ENCODE measurements around the gene DDX3Y. TPM values are rescaled to one million over a fixed set of nuclear protein-coding genes. Genes with fewer than 3 reads are reported as not detected.

The DDX3Y gene
- not detected for total RNA-seq

GRCh38 chrY:12904618-12905516 is at the start of gene DDX3Y:
Gene DDX3Y, plus strand, starts transcription at chrY:12904868. Its CDS starts 69 bp downstream, at chrY:12904937.
- TF ChIP-seq, protein P1, sequence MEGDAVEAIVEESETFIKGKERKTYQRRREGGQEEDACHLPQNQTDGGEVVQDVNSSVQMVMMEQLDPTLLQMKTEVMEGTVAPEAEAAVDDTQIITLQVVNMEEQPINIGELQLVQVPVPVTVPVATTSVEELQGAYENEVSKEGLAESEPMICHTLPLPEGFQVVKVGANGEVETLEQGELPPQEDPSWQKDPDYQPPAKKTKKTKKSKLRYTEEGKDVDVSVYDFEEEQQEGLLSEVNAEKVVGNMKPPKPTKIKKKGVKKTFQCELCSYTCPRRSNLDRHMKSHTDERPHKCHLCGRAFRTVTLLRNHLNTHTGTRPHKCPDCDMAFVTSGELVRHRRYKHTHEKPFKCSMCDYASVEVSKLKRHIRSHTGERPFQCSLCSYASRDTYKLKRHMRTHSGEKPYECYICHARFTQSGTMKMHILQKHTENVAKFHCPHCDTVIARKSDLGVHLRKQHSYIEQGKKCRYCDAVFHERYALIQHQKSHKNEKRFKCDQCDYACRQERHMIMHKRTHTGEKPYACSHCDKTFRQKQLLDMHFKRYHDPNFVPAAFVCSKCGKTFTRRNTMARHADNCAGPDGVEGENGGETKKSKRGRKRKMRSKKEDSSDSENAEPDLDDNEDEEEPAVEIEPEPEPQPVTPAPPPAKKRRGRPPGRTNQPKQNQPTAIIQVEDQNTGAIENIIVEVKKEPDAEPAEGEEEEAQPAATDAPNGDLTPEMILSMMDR (IDR thresholded peaks at IDR 0.05), result no peak
- Histone ChIP-seq H3K4me3 (no peak within 1 kb of the TSS), H3K27ac (no peak within 1 kb of the TSS), H3K9me3 (no peaks in the 10 kb centered on the region), H3K27me3 (no peaks in the 10 kb centered on the region), H3K4me1 (no peaks in the 10 kb centered on the region), H3K36me3 (no peaks in the 10 kb centered on the region)
- DNase-seq, result no peak
- intact Hi-C loops (cut with DNase I; ENCODE audit: low total_unique reads), result no loop called here

GRCh38 chrY:12855791-12856275 is 48.8 kb upstream of the DDX3Y start:
- H3K36me3 ChIP-seq, result no peaks in the 10 kb centered on the region
- intact Hi-C loops (cut with DNase I; ENCODE audit: low total_unique reads), result no loop called here
- no peak overlapping the region for H3K27ac ChIP-seq
- no peaks in the 10 kb centered on the region for H3K4me1 ChIP-seq
- H3K9me3 ChIP-seq, result no peaks in the 10 kb centered on the region
- H3K27me3 ChIP-seq, result no peaks in the 10 kb centered on the region
- DNase-seq, result no peak
- H3K4me3 ChIP-seq, result no peak overlapping the region
- TF ChIP-seq, protein P1 (IDR thresholded peaks at IDR 0.05), result no peak
- TF ChIP-seq POLR2A (IDR thresholded peaks at IDR 0.05), result no peak

- no peaks in the 10 kb centered on the region for H3K36me3 ChIP-seq
- no peaks in the 10 kb centered on the region for H3K27me3 ChIP-seq
- intact Hi-C loops (cut with DNase I; ENCODE audit: low total_unique reads), result no loop called here
- no peak overlapping the region for H3K4me3 ChIP-seq
- H3K4me1 ChIP-seq, result no peaks in the 10 kb centered on the region
- H3K9me3 ChIP-seq, result no peaks in the 10 kb centered on the region
- TF ChIP-seq POLR2A (IDR thresholded peaks at IDR 0.05), result no peak
- TF ChIP-seq, protein P1 (IDR thresholded peaks at IDR 0.05), result no peak
- DNase-seq, result no peak
- no peak overlapping the region for H3K27ac ChIP-seq
Measured at GRCh38 chrY:12867960-12868359, 36.7 kb upstream of the DDX3Y start.

- intact Hi-C loops (cut with DNase I; ENCODE audit: low total_unique reads), result no loop called here
- Histone ChIP-seq H3K27ac (no peak overlapping the region), H3K4me3 (no peak overlapping the region), H3K36me3 (no peaks in the 10 kb centered on the region), H3K9me3 (no peaks in the 10 kb centered on the region), H3K4me1 (no peaks in the 10 kb centered on the region), H3K27me3 (no peaks in the 10 kb centered on the region)
- no peak for DNase-seq
- TF ChIP-seq POLR2A (IDR thresholded peaks at IDR 0.05), result no peak
- TF ChIP-seq, protein P1 (IDR thresholded peaks at IDR 0.05), result no peak
Measured at GRCh38 chrY:12896973-12897372, 7.7 kb upstream of the DDX3Y start.

- Histone ChIP-seq H3K4me3 (no peak overlapping the region), H3K4me1 (no peaks in the 10 kb centered on the region), H3K27me3 (no peaks in the 10 kb centered on the region), H3K36me3 (no peaks in the 10 kb centered on the region), H3K27ac (no peak overlapping the region), H3K9me3 (no peaks in the 10 kb centered on the region)
- TF ChIP-seq, protein P1 (IDR thresholded peaks at IDR 0.05), result no peak
- TF ChIP-seq POLR2A (IDR thresholded peaks at IDR 0.05), result no peak
- intact Hi-C loops (cut with DNase I; ENCODE audit: low total_unique reads), result no loop called here
- DNase-seq, result no peak
Measured at GRCh38 chrY:12898604-12899003, 6.1 kb upstream of the DDX3Y start.

Data from uterus (tissue), 4 donors.